H1 (cell line): ENCODE results near the gene SPP1. TPM values are rescaled to one million over a fixed set of nuclear protein-coding genes. Genes with fewer than 3 reads are reported as not detected.

Experiments used
- CTCF ChIA-PET: fragments of 300-600 bp; sonication (Branson Sonifier 250); formaldehyde crosslinking; loops from one replicate; lab custom pipeline; 2021; ENCODE audit not compliant: partially characterized antibody; lab: Charles Lee
- POLR2A ChIA-PET: fragments of 300-600 bp; sonication (Branson Sonifier 250); formaldehyde crosslinking; loops from one replicate; lab custom pipeline; 2021; ENCODE audit warnings: inconsistent platforms; ENCODE audit not compliant: partially characterized antibody; lab: Charles Lee
- DNase-seq, 2 experiments: peaks; one replicate each; pipeline versions ENCODE4 v3.0.0 to v3.0.0-alpha.2; 2010 to 2022; ENCODE audit warnings: low spot score in 2 of 2, low read depth in 1 of 2, mixed read lengths in 1 of 2
- FAIRE-seq: peaks from 2 replicates; lab custom pipeline; 2011; peaks lifted over from hg19 to GRCh38; lab: Jason Lieb, UNC
- H2AFZ ChIP-seq: 2 replicates; pipeline ENCODE4 v1.8.1; 2012; ENCODE audit warnings: low read length, inconsistent platforms
- H2AK5ac ChIP-seq: 2 replicates; pipeline ENCODE4 v1.6.1; 2013; ENCODE audit warnings: low read depth, low read length
- H2BK120ac ChIP-seq: replicated peaks from 2 replicates; pipeline ENCODE3; 2013; ENCODE audit warnings: low read depth, low read length, inconsistent platforms
- H2BK12ac ChIP-seq: 2 replicates; pipeline ENCODE4 v1.6.1; 2013; ENCODE audit warnings: low read depth, low read length
- H2BK15ac ChIP-seq: 2 replicates; pipeline ENCODE4 v1.6.1; 2013; ENCODE audit warnings: low read length
- H2BK20ac ChIP-seq: 2 replicates; pipeline ENCODE4 v1.6.1; 2013; ENCODE audit warnings: low read length
- H2BK5ac ChIP-seq: 2 replicates; pipeline ENCODE4 v1.6.1; 2013; ENCODE audit warnings: low read depth, low read length
- H3K14ac ChIP-seq: 2 replicates; pipeline ENCODE4 v1.6.1; 2013; ENCODE audit warnings: inconsistent platforms; ENCODE audit not compliant: insufficient read length
- H3K18ac ChIP-seq: 2 replicates; pipeline ENCODE4 v1.6.1; 2013; ENCODE audit warnings: low read length; ENCODE audit errors: extremely low read depth
- H3K23ac ChIP-seq: 2 replicates; pipeline ENCODE4 v1.6.1; 2013; ENCODE audit warnings: inconsistent platforms; ENCODE audit not compliant: insufficient read length
- H3K23me2 ChIP-seq: 2 replicates; pipeline ENCODE4 v1.6.1; 2013; ENCODE audit warnings: low read depth, low read length
- H3K27ac ChIP-seq: 2 replicates; pipeline ENCODE4 v1.6.1; 2011; ENCODE audit warnings: low read depth, low read length, inconsistent platforms
- H3K27me3 ChIP-seq, 4 experiments: replicated peaks in 1 of 4; 1 replicate in 1 of 4; 2 replicates in 3 of 4; pipeline versions ENCODE4 v1.6.1 to v1.8.1; 2011 to 2013; ENCODE audit warnings: low read length in 3 of 4, mild to moderate bottlenecking in 3 of 4, inconsistent platforms in 2 of 4, mixed read lengths in 2 of 4, moderate library complexity in 1 of 4; ENCODE audit not compliant: control insufficient read depth in 3 of 4, insufficient read depth in 3 of 4; ENCODE audit errors: extremely low read depth in 1 of 4
- H3K36me3 ChIP-seq, 4 experiments: 2 replicates each; pipeline versions ENCODE4 v1.6.1 to v1.8.1; 2011 to 2013; ENCODE audit warnings: mild to moderate bottlenecking in 4 of 4, low read length in 3 of 4, moderate library complexity in 2 of 4, control low read depth in 1 of 4, inconsistent platforms in 1 of 4; ENCODE audit not compliant: insufficient read depth in 4 of 4, control insufficient read depth in 2 of 4
- H3K4ac ChIP-seq: replicated peaks from 2 replicates; pipeline ENCODE3; 2013; ENCODE audit warnings: low read length, low read depth, mixed read lengths, inconsistent platforms; ENCODE audit not compliant: insufficient read length
- H3K4me1 ChIP-seq, 4 experiments: replicated peaks in 1 of 4; 1 replicate in 1 of 4; 2 replicates in 3 of 4; pipeline versions ENCODE4 v1.6.1 to v1.8.1; 2011 to 2013; ENCODE audit warnings: low read length in 3 of 4, inconsistent platforms in 2 of 4, mixed read lengths in 1 of 4; ENCODE audit not compliant: insufficient read depth in 4 of 4, control insufficient read depth in 3 of 4
- H3K4me2 ChIP-seq, 2 experiments: 2 replicates each; pipeline versions ENCODE4 v1.6.1 to v1.8.1; 2011 to 2013; ENCODE audit warnings: low read depth in 2 of 2, low read length in 2 of 2, control low read depth in 1 of 2, inconsistent platforms in 1 of 2, mild to moderate bottlenecking in 1 of 2; ENCODE audit not compliant: insufficient read depth in 1 of 2
- H3K4me3 ChIP-seq, 4 experiments: fragments of 200-600, 300-600 bp in 1 of 4; sonication (generic), shearing (Covaris generic), sonication (Bioruptor Twin) in 1 of 4; 2 replicates each; pipeline versions ENCODE4 v1.5.1 to v1.8.1; 2011 to 2016; ENCODE audit warnings: low read length in 4 of 4, low read depth in 3 of 4, control low read depth in 2 of 4, inconsistent platforms in 2 of 4, mild to moderate bottlenecking in 2 of 4, mixed read lengths in 1 of 4, moderate library complexity in 1 of 4; ENCODE audit not compliant: insufficient read depth in 2 of 4; ENCODE audit errors: extremely low read depth in 1 of 4
- H3K56ac ChIP-seq: replicated peaks from 2 replicates; pipeline ENCODE3; 2013; ENCODE audit warnings: low read depth, mild to moderate bottlenecking, mixed read lengths, low read length, inconsistent platforms; ENCODE audit not compliant: insufficient read length
- H3K79me1 ChIP-seq: 2 replicates; pipeline ENCODE4 v1.6.1; 2013; ENCODE audit warnings: low read depth, low read length, control low read depth
- H3K79me2 ChIP-seq, 2 experiments: 2 replicates each; pipeline versions ENCODE4 v1.6.1 to v1.8.1; 2012 to 2013; ENCODE audit warnings: low read length in 2 of 2, mild to moderate bottlenecking in 2 of 2, inconsistent platforms in 1 of 2; ENCODE audit not compliant: insufficient read depth in 2 of 2, control insufficient read depth in 1 of 2
- H3K9ac ChIP-seq, 4 experiments: replicated peaks in 1 of 4; 1 replicate in 1 of 4; 2 replicates in 3 of 4; pipeline versions ENCODE4 v1.6.1 to v1.8.1; 2011 to 2013; ENCODE audit warnings: low read depth in 3 of 4, low read length in 3 of 4, control low read depth in 2 of 4, mild to moderate bottlenecking in 2 of 4, moderate library complexity in 2 of 4, inconsistent platforms in 1 of 4; ENCODE audit errors: extremely low read depth in 1 of 4
- H3K9me3 ChIP-seq, 2 experiments: 2 replicates each; pipeline versions ENCODE4 v1.6.1 to v1.8.1; 2012 to 2013; ENCODE audit warnings: mild to moderate bottlenecking in 2 of 2, moderate library complexity in 2 of 2, control low read depth in 1 of 2, inconsistent platforms in 1 of 2, low read depth in 1 of 2, low read length in 1 of 2, mixed read lengths in 1 of 2; ENCODE audit not compliant: insufficient read depth in 2 of 2
- H4K20me1 ChIP-seq, 2 experiments: replicated peaks in 1 of 2; 2 replicates each; pipeline versions ENCODE3 to v1.8.1; 2011 to 2013; ENCODE audit warnings: inconsistent platforms in 2 of 2, low read length in 2 of 2, mild to moderate bottlenecking in 1 of 2; ENCODE audit not compliant: insufficient read depth in 2 of 2, control insufficient read depth in 1 of 2
- H4K5ac ChIP-seq: 2 replicates; pipeline ENCODE4 v1.6.1; 2013; ENCODE audit warnings: low read length, low read depth, mixed read lengths, inconsistent platforms; ENCODE audit not compliant: insufficient read length
- H4K8ac ChIP-seq: 2 replicates; pipeline ENCODE4 v1.8.0; 2013; ENCODE audit warnings: mild to moderate bottlenecking, moderate library complexity, low read length, inconsistent platforms; ENCODE audit not compliant: insufficient read depth; ENCODE audit errors: extremely low read depth
- H4K91ac ChIP-seq: replicated peaks from 2 replicates; pipeline ENCODE3; 2013; ENCODE audit warnings: low read length, mixed read lengths, inconsistent platforms; ENCODE audit not compliant: insufficient read length
- CHD2 ChIP-seq: IDR thresholded peaks from 2 replicates; pipeline ENCODE4 v1.6.1; 2012; ENCODE audit warnings: low read length, improper control_type of control experiment
- CREB1 ChIP-seq: IDR thresholded peaks from 2 replicates; pipeline ENCODE4 v1.6.1; 2012; ENCODE audit warnings: inconsistent platforms
- EP300 ChIP-seq, 2 experiments: IDR thresholded peaks; 1 replicate in 1 of 2; 2 replicates in 1 of 2; pipeline ENCODE4 v1.6.1; 2011 to 2012; ENCODE audit warnings: low read depth in 2 of 2, low read length in 2 of 2, mild to moderate bottlenecking in 2 of 2, borderline replicate concordance in 1 of 2, inconsistent platforms in 1 of 2, moderate library complexity in 1 of 2
- GTF2F1 ChIP-seq: IDR thresholded peaks from 2 replicates; pipeline ENCODE4 v1.6.1; 2012; ENCODE audit warnings: low read depth, low read length, improper control_type of control experiment, borderline replicate concordance
- NRF1 ChIP-seq: IDR thresholded peaks from 2 replicates; pipeline ENCODE4 v1.6.1; 2011; ENCODE audit warnings: mild to moderate bottlenecking, low read depth, low read length, improper control_type of control experiment
- POLR2AphosphoS5 ChIP-seq: IDR thresholded peaks from 2 replicates; pipeline ENCODE4 v1.6.1; 2011; ENCODE audit warnings: low read depth, low read length
- RNF2 ChIP-seq: fragments of 200-900, 300-1000 bp; sonication (generic); IDR thresholded peaks from 2 replicates; pipeline ENCODE4 v1.7.1; 2016; ENCODE audit warnings: borderline replicate concordance, low read depth, mild to moderate bottlenecking, antibody characterized with exemption, low read length; ENCODE audit not compliant: poor library complexity, severe bottlenecking; ENCODE audit errors: missing control alignments
- SIRT6 ChIP-seq: IDR thresholded peaks from one replicate; pipeline ENCODE4 v1.7.1; 2012; ENCODE audit warnings: low read length, inconsistent platforms
- SP4 ChIP-seq: IDR thresholded peaks from 2 replicates; pipeline ENCODE4 v1.6.1; 2012; ENCODE audit warnings: low read length, inconsistent platforms
- SRF ChIP-seq: IDR thresholded peaks from 2 replicates; pipeline ENCODE4 v1.6.1; 2011; ENCODE audit warnings: mild to moderate bottlenecking, low read depth, low read length, moderate library complexity
- SUZ12 ChIP-seq: fragments of 200-600 bp; sonication (generic); IDR thresholded peaks from 2 replicates; pipeline ENCODE4 v1.6.1; 2012; ENCODE audit warnings: mild to moderate bottlenecking, inconsistent platforms, low read length, moderate library complexity, mixed read lengths
- YY1 ChIP-seq: IDR thresholded peaks from 2 replicates; pipeline ENCODE4 v1.6.1; 2011; ENCODE audit warnings: low read depth, mild to moderate bottlenecking, low read length
- ZNF274 ChIP-seq: IDR thresholded peaks from 2 replicates; pipeline ENCODE4 v1.7.0; 2012; ENCODE audit warnings: low read length, borderline replicate concordance; ENCODE audit errors: extremely low read depth
- whole genome bisulfite sequencing, 2 experiments: shearing (Covaris generic) in 1 of 2; methylation state at CpG; one replicate each; pipeline versions ENCODE4 v1.1.6 to v1.1.7; 2013 to 2015; ENCODE audit warnings: low lambda C conversion rate in 2 of 2, mixed read lengths in 2 of 2, inconsistent platforms in 1 of 2, low coverage in 1 of 2, missing lambda C conversion rate in 1 of 2; ENCODE audit not compliant: insufficient replicate concordance in 2 of 2, insufficient coverage in 1 of 2, insufficient read length in 1 of 2; ENCODE audit errors: extremely low coverage in 1 of 2, missing lambda C conversion rate in 1 of 2; 5-methylcytosine and 5-hydroxymethylcytosine counted together
- polyA plus RNA-seq, 7 experiments: library from polyadenylated mRNA; depleted of rRNA in 3 of 7; stranded (reverse) in 5 of 7; unstranded in 2 of 7; fragments of >200 nt in 5 of 7; fragments of 200-250 nt in 2 of 7; gene quantifications; 1 replicate in 5 of 7; 2 replicates in 1 of 7; 4 replicates in 1 of 7; pipeline versions ENCODE4 v1.2.1 to v1.2.3, GENCODE V29; 2011 to 2013; ENCODE audit warnings: missing spikeins in 2 of 7, mixed read lengths in 2 of 7
- total RNA-seq: library from RNA; stranded (reverse); fragmentation: NEBNext Ultra II Directional; extraction: Animal tissue kit (Norgen Biotek cat#: 25700); gene quantifications from 2 replicates; pipeline ENCODE4 v1.2.1, GENCODE V29; 2021

The SPP1 gene
- total and polyA plus RNA-seq, 2 of the 8 experiments (the other 6 are each of a cell fraction or from before 2014, with no cell fraction given): 13.7 to 26.5 TPM

DNA sequence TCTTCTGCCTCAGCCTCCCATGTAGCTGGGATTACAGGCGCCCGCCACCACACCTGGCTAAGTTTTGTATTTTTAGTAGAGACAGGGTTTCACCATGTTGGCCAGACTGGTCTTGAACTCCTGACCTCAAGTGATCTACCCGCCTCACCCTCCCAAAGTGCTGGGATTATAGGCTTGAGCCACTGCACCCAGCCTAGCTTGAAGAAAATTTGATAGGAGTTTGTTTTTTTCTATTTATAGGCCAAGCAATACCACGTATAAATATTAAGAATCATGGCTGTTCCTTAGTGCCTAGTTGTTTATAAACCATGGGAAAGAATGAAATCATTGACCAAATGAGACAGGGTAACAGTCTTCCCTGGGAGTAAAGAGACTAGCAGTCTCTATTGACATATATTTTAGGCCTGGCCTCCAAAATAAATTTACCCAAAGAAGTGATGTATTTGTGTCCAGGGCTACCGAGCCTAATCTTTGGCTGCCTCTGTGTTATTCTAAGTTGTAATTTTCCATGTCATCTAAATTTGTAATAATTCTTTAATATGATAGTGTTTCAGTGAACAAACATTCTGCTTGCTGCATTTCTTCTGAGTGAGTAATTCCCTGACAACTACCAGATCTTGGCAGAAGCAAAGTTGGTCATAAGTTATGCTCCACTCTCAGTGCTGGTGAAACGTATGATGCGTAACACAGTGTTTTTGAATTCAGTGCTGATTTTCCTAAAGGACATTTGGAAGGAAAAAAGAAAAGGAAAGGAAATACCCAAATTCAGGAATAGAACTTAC is 42.2 kb downstream of the SPP1 start:
- H3K9ac ChIP-seq: no peak overlapping the region
- H2BK15ac ChIP-seq: no peak overlapping the region
- TF ChIP-seq GTF2F1 (no peak), CHD2 (no peak), SP4 (no peak), RNF2 (no peak), SIRT6 (no peak), POLR2AphosphoS5 (no peak), EP300 (IDR thresholded peaks at IDR 0.05; ENCODE audit: borderline replicate concordance in 1 of 2, low read depth in 2 of 2, low read length in 2 of 2) (no peak), ZNF274 (no peak), NRF1 (no peak), SUZ12 (no peak), CREB1 (no peak), YY1 (no peak), SRF (no peak)

More for the DNA sequence above, 42.2 kb downstream of the SPP1 start:
- Histone ChIP-seq H2AK5ac (no peak overlapping the region), H3K36me3 (peaks cover 0 to 29% (median 6%) of the 10 kb centered on the region in 4 experiments; a peak in 3 of 8 replicates), H3K79me2 (peaks cover 0 to 65% of the 10 kb centered on the region in 2 experiments; a peak in 3 of 4 replicates), H2BK20ac (no peak overlapping the region), H4K5ac (no peak overlapping the region), H3K56ac (no peak overlapping the region), H3K23ac (no peak overlapping the region), H3K27me3 (no peaks in the 10 kb centered on the region), H3K79me1 (peaks cover 8% of the 10 kb centered on the region), H3K4ac (no peak overlapping the region), H4K8ac (no peak overlapping the region), H3K23me2 (no peaks in the 10 kb centered on the region), H4K20me1 (peaks cover 4 to 10% of the 10 kb centered on the region in 2 experiments), H3K9me3 (no peaks in the 10 kb centered on the region), H2BK120ac (no peak overlapping the region), H3K4me3 (no peak overlapping the region), H3K18ac (no peak overlapping the region), H3K27ac (no peak overlapping the region), H3K4me2 (no peak overlapping the region), H2BK12ac (no peak overlapping the region), H3K4me1 (peaks cover 0 to 5% (median under 1%) of the 10 kb centered on the region in 4 experiments; a peak in 2 of 7 replicates), H2BK5ac (no peak overlapping the region), H4K91ac (no peak overlapping the region), H3K14ac (no peak overlapping the region), H2AFZ (no peak overlapping the region)
- DNase-seq: no peak
- ChIA-PET CTCF (interaction anchor here (0.9 to 1.9 kb wide), 3 partner anchors 13 to 37 kb away, joined by 4 to 7 read pairs (median 7); no protein-coding TSS in a partner anchor), POLR2A (interaction anchor here (1.1 kb wide), 1 partner anchor 9 kb away, joined by 5 read pairs; the partner anchor contains the start of gene PKD2)
- WGBS, 2 experiments: 95% methylated on average over 7 of the region's 7 CpGs; no CpG with 5 or more reads in 1 of the 2 experiments
- FAIRE-seq: no peak
